ENCODE data around the gene TAAR1.
"Not testable (repeated sequence)": the region's sequence is repeated elsewhere in the genome, so short reads cannot be mapped to it uniquely, and the experiment has no call there.

DNA sequence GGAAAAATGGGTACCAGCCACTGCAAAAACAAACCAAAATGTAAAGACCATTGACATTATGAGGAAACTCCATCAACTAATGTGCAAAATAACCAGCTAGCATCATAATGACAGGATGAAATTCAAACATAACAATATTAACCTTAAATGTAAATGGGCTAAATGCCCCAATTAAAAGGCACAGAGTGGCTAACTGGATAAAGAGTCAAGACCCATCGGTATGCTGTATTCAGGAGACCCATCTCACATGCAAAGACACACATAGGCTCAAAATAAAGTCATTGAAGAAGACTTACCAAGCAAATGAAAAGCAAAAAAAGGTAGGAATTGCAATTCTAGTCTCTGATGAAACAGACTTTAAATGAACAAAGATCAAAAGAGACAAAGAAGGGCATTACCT lies 21.8 kb downstream of the TAAR1 start:
- TF ChIP-seq, protein P1, sequence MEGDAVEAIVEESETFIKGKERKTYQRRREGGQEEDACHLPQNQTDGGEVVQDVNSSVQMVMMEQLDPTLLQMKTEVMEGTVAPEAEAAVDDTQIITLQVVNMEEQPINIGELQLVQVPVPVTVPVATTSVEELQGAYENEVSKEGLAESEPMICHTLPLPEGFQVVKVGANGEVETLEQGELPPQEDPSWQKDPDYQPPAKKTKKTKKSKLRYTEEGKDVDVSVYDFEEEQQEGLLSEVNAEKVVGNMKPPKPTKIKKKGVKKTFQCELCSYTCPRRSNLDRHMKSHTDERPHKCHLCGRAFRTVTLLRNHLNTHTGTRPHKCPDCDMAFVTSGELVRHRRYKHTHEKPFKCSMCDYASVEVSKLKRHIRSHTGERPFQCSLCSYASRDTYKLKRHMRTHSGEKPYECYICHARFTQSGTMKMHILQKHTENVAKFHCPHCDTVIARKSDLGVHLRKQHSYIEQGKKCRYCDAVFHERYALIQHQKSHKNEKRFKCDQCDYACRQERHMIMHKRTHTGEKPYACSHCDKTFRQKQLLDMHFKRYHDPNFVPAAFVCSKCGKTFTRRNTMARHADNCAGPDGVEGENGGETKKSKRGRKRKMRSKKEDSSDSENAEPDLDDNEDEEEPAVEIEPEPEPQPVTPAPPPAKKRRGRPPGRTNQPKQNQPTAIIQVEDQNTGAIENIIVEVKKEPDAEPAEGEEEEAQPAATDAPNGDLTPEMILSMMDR (IDR thresholded peaks at IDR 0.05; ENCODE audit: borderline replicate concordance, extremely low read depth, low read length, poor library complexity, severe bottlenecking), result not testable (repeated sequence)
- TF ChIP-seq EZH2 (IDR thresholded peaks at IDR 0.05; ENCODE audit: borderline replicate concordance, low read depth, low read length, severe bottlenecking), result not testable (repeated sequence)

All from DND-41 (cell line).